Natural killer cell (primary cell): ENCODE data around the gene NPAS3. TPM values are rescaled to one million over a fixed set of nuclear protein-coding genes. Genes with fewer than 3 reads are reported as not detected.

ENCODE experiments used
- ATAC-seq, 3 donors: fragments of 150-1000 bp in 2 of 3; fragments of 200-7000 bp in 1 of 3; cut with Tn5 transposase; 1 replicate in 1 of 3; 2 replicates in 2 of 3; pipeline ENCODE4 v1.10.0; 2021; ENCODE audit warnings: mild to moderate bottlenecking in 2 of 3, moderate library complexity in 2 of 3
- DNase-seq, 2 donors: peaks; one replicate each; pipeline versions ENCODE4 v3.0.0 to v3.0.0-alpha.2; 2013 to 2021; ENCODE audit warnings: mixed read lengths in 1 of 2
- H3K27ac ChIP-seq: one replicate; pipeline ENCODE4 v1.5.1; 2013; ENCODE audit warnings: mild to moderate bottlenecking, low read length
- H3K27me3 ChIP-seq: one replicate; pipeline ENCODE4 v1.6.1; 2013; ENCODE audit warnings: low read length; ENCODE audit not compliant: control insufficient read depth, insufficient read depth
- H3K36me3 ChIP-seq: one replicate; pipeline ENCODE4 v1.6.1; 2013; ENCODE audit warnings: low read length; ENCODE audit not compliant: control insufficient read depth, insufficient read depth
- H3K4me1 ChIP-seq: one replicate; pipeline ENCODE4 v1.6.1; 2013; ENCODE audit warnings: low read length; ENCODE audit not compliant: control insufficient read depth, insufficient read depth
- H3K4me3 ChIP-seq: one replicate; pipeline ENCODE4 v1.5.1; 2013; ENCODE audit warnings: low read length
- H3K9me3 ChIP-seq: one replicate; pipeline ENCODE4 v1.6.1; 2013; ENCODE audit warnings: low read length; ENCODE audit not compliant: control insufficient read depth, insufficient read depth
- H3K27ac Mint-ChIP-seq, 2 donors: one replicate each; pipeline ENCODE4 v1.8.0; 2022; ENCODE audit warnings: mild to moderate bottlenecking in 2 of 2, mixed read lengths in 2 of 2, moderate library complexity in 1 of 2
- H3K27me3 Mint-ChIP-seq, 2 donors: one replicate each; pipeline ENCODE4 v1.8.0; 2022; ENCODE audit warnings: low read depth in 2 of 2, mixed read lengths in 2 of 2
- H3K36me3 Mint-ChIP-seq: one replicate; pipeline ENCODE4 v1.8.0; 2022; ENCODE audit warnings: mixed read lengths
- H3K4me1 Mint-ChIP-seq, 2 donors: one replicate each; pipeline ENCODE4 v1.8.0; 2022; ENCODE audit warnings: mixed read lengths in 2 of 2
- H3K4me3 Mint-ChIP-seq: one replicate; pipeline ENCODE4 v1.8.0; 2022; ENCODE audit warnings: mild to moderate bottlenecking, moderate library complexity, mixed read lengths
- H3K9me3 Mint-ChIP-seq, 2 donors: one replicate each; pipeline ENCODE4 v1.8.0; 2022; ENCODE audit warnings: mixed read lengths in 2 of 2
- WGBS: methylation state at CpG from one replicate; pipeline ENCODE4 v1.1.7; 2013; ENCODE audit warnings: missing lambda C conversion rate; ENCODE audit not compliant: insufficient coverage; 5-methylcytosine and 5-hydroxymethylcytosine counted together
- intact Hi-C: fragments of 100-400 bp; cut with micrococcal nuclease; formaldehyde crosslinking; loops from one replicate; pipeline ENCODE4 v1.14.2; 2022
- total RNA-seq, 4 donors: library from RNA; stranded (reverse); fragments of 120-200 nt in 1 of 4; gene quantifications; one replicate each; pipeline versions ENCODE4 v1.2.3 to v1.2.4, GENCODE V29; 2013 to 2022
- TF ChIP-seq, protein P1 (sequence below): fragments of 200-600 bp; IDR thresholded peaks from one replicate; pipeline ENCODE4 v1.8.0; 2022; ENCODE audit warnings: antibody characterized with exemption

The NPAS3 gene
- total RNA-seq, 3 donors from 2014 or later (not counting 1 experiment from before 2014, with no cell fraction given), result not detected

GRCh38 chr14:33781236-33781635, 842.6 kb downstream of the NPAS3 start:
- intact Hi-C loops, result no loop called here
- Mint-ChIP-seq H3K27me3 (peaks cover 0 to 4% of the 10 kb centered on the region in 2 donors), H3K4me3 (no peak overlapping the region), H3K27ac (no peak overlapping the region), H3K9me3 (no peaks in the 10 kb centered on the region), H3K4me1 (no peaks in the 10 kb centered on the region), H3K36me3 (no peaks in the 10 kb centered on the region)
- no peaks in the 10 kb centered on the region for H3K36me3 ChIP-seq
- TF ChIP-seq, protein P1, sequence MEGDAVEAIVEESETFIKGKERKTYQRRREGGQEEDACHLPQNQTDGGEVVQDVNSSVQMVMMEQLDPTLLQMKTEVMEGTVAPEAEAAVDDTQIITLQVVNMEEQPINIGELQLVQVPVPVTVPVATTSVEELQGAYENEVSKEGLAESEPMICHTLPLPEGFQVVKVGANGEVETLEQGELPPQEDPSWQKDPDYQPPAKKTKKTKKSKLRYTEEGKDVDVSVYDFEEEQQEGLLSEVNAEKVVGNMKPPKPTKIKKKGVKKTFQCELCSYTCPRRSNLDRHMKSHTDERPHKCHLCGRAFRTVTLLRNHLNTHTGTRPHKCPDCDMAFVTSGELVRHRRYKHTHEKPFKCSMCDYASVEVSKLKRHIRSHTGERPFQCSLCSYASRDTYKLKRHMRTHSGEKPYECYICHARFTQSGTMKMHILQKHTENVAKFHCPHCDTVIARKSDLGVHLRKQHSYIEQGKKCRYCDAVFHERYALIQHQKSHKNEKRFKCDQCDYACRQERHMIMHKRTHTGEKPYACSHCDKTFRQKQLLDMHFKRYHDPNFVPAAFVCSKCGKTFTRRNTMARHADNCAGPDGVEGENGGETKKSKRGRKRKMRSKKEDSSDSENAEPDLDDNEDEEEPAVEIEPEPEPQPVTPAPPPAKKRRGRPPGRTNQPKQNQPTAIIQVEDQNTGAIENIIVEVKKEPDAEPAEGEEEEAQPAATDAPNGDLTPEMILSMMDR, result no peak
- no peak overlapping the region for H3K4me3 ChIP-seq
- no peaks in the 10 kb centered on the region for H3K4me1 ChIP-seq
- ATAC-seq (no peak), DNase-seq (no peak)
- H3K27me3 ChIP-seq, result no peaks in the 10 kb centered on the region
- no peak overlapping the region for H3K27ac ChIP-seq
- WGBS, result no CpG with 5 or more reads among the region's 2 CpGs
- H3K9me3 ChIP-seq, result no peaks in the 10 kb centered on the region

DNA sequence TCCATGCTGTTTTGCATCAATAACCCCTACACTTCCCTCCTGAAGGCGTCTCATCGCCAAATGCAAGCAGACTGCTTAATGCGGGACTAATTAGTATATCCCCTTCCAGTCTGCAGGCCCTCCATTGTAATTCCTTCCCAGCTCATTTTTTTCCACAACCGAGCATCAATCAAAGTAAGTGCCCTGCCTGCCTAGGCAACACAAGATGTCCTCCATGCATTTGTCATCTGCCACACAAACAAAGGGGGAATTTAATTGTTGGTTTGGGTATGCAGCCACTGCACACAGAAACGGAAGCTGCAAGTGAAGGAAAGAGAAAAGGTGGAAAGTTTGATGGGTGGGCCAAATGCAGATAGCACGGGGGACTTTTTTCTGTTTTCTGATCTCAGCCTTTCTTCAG, 844.2 kb downstream of the NPAS3 start:
- Mint-ChIP-seq H3K36me3 (no peaks in the 10 kb centered on the region), H3K4me3 (no peak overlapping the region), H3K27me3 (peaks cover 0 to 4% of the 10 kb centered on the region in 2 donors), H3K27ac (no peak overlapping the region), H3K4me1 (no peaks in the 10 kb centered on the region), H3K9me3 (no peaks in the 10 kb centered on the region)
- Histone ChIP-seq H3K36me3 (no peaks in the 10 kb centered on the region), H3K27me3 (no peaks in the 10 kb centered on the region), H3K9me3 (no peaks in the 10 kb centered on the region), H3K4me3 (no peak overlapping the region), H3K27ac (no peak overlapping the region), H3K4me1 (no peaks in the 10 kb centered on the region)
- DNase-seq (no peak), ATAC-seq (no peak)
- 97% methylated on average over 6 of the region's 6 CpGs for WGBS
- TF ChIP-seq, protein P1, result no peak
- intact Hi-C loops, result no loop called here

- H3K36me3 ChIP-seq, result no peaks in the 10 kb centered on the region
- Mint-ChIP-seq H3K4me1 (peaks cover 0 to 4% of the 10 kb centered on the region in 2 donors), H3K4me3 (no peak overlapping the region), H3K36me3 (no peaks in the 10 kb centered on the region), H3K27ac (no peak overlapping the region), H3K27me3 (peaks cover 3 to 9% of the 10 kb centered on the region in 2 donors), H3K9me3 (no peaks in the 10 kb centered on the region)
- DNase-seq (no peak), ATAC-seq (no peak)
- WGBS, result 71% methylated on average over 3 of the region's 4 CpGs
- no peak overlapping the region for H3K27ac ChIP-seq
- no peak overlapping the region for H3K4me3 ChIP-seq
- intact Hi-C loops, result no loop called here
- H3K27me3 ChIP-seq, result no peaks in the 10 kb centered on the region
- H3K9me3 ChIP-seq, result no peaks in the 10 kb centered on the region
- H3K4me1 ChIP-seq, result no peaks in the 10 kb centered on the region
- TF ChIP-seq, protein P1, result no peak
These were observed 847.6 kb downstream of the NPAS3 start for GRCh38 chr14:33786091-33786825.

DNA sequence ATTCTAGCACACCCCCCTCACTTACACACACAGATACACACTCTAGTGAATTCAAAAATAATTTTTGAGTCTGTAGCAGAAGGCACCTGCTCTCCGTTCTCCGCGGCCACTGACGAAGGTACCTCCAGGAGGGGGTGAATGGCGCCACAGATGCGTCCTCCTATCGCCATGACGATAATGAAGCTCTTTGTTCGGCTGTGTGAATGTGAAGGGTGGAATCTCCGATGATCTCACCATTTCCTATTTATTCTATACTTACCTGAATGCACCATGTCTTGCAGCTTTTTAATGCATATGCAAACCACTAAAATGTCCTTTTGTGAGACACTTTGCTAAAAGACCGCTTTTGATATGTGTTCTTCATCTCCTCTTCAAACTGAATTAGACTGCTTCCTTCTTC, 849.5 kb downstream of the NPAS3 start:
- intact Hi-C loops, result no loop called here
- ATAC-seq (no peak), DNase-seq (no peak)
- WGBS, result 93% methylated on average over 10 of the region's 11 CpGs
- Mint-ChIP-seq H3K36me3 (no peaks in the 10 kb centered on the region), H3K27ac (no peak overlapping the region), H3K4me3 (no peak overlapping the region), H3K4me1 (peaks cover 12% of the 10 kb centered on the region in 2 donors), H3K27me3 (peaks cover 13 to 22% of the 10 kb centered on the region in 2 donors), H3K9me3 (no peaks in the 10 kb centered on the region)
- Histone ChIP-seq H3K27me3 (peaks cover 4% of the 10 kb centered on the region), H3K4me1 (no peaks in the 10 kb centered on the region), H3K36me3 (no peaks in the 10 kb centered on the region), H3K27ac (no peak overlapping the region), H3K9me3 (no peaks in the 10 kb centered on the region), H3K4me3 (no peak overlapping the region)
- TF ChIP-seq, protein P1, result no peak
